B cell (primary cell): Measurements from ENCODE around the gene ITPR1. TPM values are rescaled to one million over a fixed set of nuclear protein-coding genes. Genes with fewer than 3 reads are reported as not detected.
A peak's percentile ranks its signal among the peaks of the same experiment; 100 is the strongest.

Experiments
- ATAC-seq: fragments of 200-7000 bp; cut with Tn5 transposase; one replicate; pipeline ENCODE4 v1.10.0; 2021; ENCODE audit warnings: low read depth, mild to moderate bottlenecking, moderate number of reproducible peaks, moderate library complexity
- CTCF ChIA-PET: fragments of 350-600 bp; sonication (Branson Sonifier 250); formaldehyde crosslinking; loops from one replicate; lab custom pipeline; 2021; ENCODE audit warnings: antibody characterized with exemption, inconsistent platforms; lab: Charles Lee
- POLR2A ChIA-PET: fragments of 350-600 bp; sonication (Branson Sonifier 250); formaldehyde crosslinking; loops from one replicate; lab custom pipeline; 2021; ENCODE audit warnings: antibody characterized with exemption; lab: Charles Lee
- DNase-seq: peaks from one replicate; pipeline ENCODE4 v3.0.0; 2013
- H2AFZ ChIP-seq: 2 replicates; pipeline ENCODE4 v1.6.1; 2012; ENCODE audit warnings: mild to moderate bottlenecking, low read depth, low read length; ENCODE audit not compliant: insufficient read depth, poor library complexity, severe bottlenecking
- H3K27ac ChIP-seq, 2 donors: 1 replicate in 1 of 2; 2 replicates in 1 of 2; pipeline ENCODE4 v1.5.1; 2012 to 2013; ENCODE audit warnings: low read length in 2 of 2, mild to moderate bottlenecking in 2 of 2, moderate library complexity in 1 of 2
- H3K27me3 ChIP-seq, 4 experiments: fragments of 200-600 bp in 1 of 4; sonication (generic) in 1 of 4; replicated peaks in 1 of 4; 1 replicate in 2 of 4; 2 replicates in 2 of 4; pipeline versions ENCODE4 v1.6.1 to v1.7.0; 2013 to 2016; ENCODE audit warnings: low read length in 3 of 4, mild to moderate bottlenecking in 2 of 4, mixed read lengths in 1 of 4, moderate library complexity in 1 of 4; ENCODE audit not compliant: insufficient read depth in 4 of 4, control insufficient read depth in 3 of 4; ENCODE audit errors: control extremely low read depth in 1 of 4
- H3K36me3 ChIP-seq, 2 experiments: replicated peaks in 1 of 2; 1 replicate in 1 of 2; 2 replicates in 1 of 2; pipeline versions ENCODE4 v1.6.1 to v1.7.1; 2013; ENCODE audit warnings: low read length in 1 of 2; ENCODE audit not compliant: insufficient read depth in 2 of 2, control insufficient read depth in 1 of 2; ENCODE audit errors: control extremely low read depth in 1 of 2, extremely low read depth in 1 of 2
- H3K4me1 ChIP-seq, 2 donors: fragments of 200-600 bp in 1 of 2; sonication (generic) in 1 of 2; 1 replicate in 1 of 2; 2 replicates in 1 of 2; pipeline versions ENCODE4 v1.5.1 to v1.6.1; 2013 to 2017; ENCODE audit warnings: low read length in 2 of 2; ENCODE audit not compliant: control insufficient read depth in 2 of 2, insufficient read depth in 2 of 2
- H3K4me2 ChIP-seq: replicated peaks from 2 replicates; pipeline ENCODE3; 2012; ENCODE audit warnings: mild to moderate bottlenecking, low read depth, low read length; ENCODE audit not compliant: poor library complexity, severe bottlenecking
- H3K4me3 ChIP-seq, 5 experiments: fragments of 200-600 bp in 1 of 5; sonication (generic) in 1 of 5; 1 replicate in 3 of 5; 2 replicates in 2 of 5; pipeline versions ENCODE4 v1.5.1 to v1.7.0; 2011 to 2016; ENCODE audit warnings: low read length in 4 of 5, mild to moderate bottlenecking in 4 of 5, low read depth in 2 of 5, control low read depth in 1 of 5, moderate library complexity in 1 of 5; ENCODE audit not compliant: insufficient read depth in 1 of 5; ENCODE audit errors: control extremely low read depth in 1 of 5, extremely low read depth in 1 of 5
- H3K79me2 ChIP-seq: fragments of 200-600 bp; sonication (generic); one replicate; pipeline ENCODE4 v1.6.0; 2016; ENCODE audit warnings: low read length; ENCODE audit not compliant: control insufficient read depth, insufficient read depth
- H3K9ac ChIP-seq: fragments of 200-600 bp; sonication (generic); 2 replicates; pipeline ENCODE4 v1.6.1; 2017; ENCODE audit warnings: mild to moderate bottlenecking, low read length, moderate library complexity
- H3K9me3 ChIP-seq, 3 donors: one replicate each; pipeline versions ENCODE4 v1.6.1 to v1.7.1; 2013; ENCODE audit warnings: low read length in 2 of 3; ENCODE audit not compliant: control insufficient read depth in 2 of 3, insufficient read depth in 1 of 3; ENCODE audit errors: control extremely low read depth in 1 of 3
- H4K20me1 ChIP-seq: 2 replicates; pipeline ENCODE4 v1.6.0; 2012; ENCODE audit warnings: mild to moderate bottlenecking, low read length; ENCODE audit not compliant: insufficient read depth, control insufficient read depth, poor library complexity, severe bottlenecking
- H3K27ac Mint-ChIP-seq: one replicate; pipeline ENCODE4 v1.8.0; 2021; ENCODE audit warnings: mixed read lengths
- H3K27me3 Mint-ChIP-seq: one replicate; pipeline ENCODE4 v1.8.0; 2021; ENCODE audit warnings: mixed read lengths
- H3K4me1 Mint-ChIP-seq: one replicate; pipeline ENCODE4 v1.8.0; 2021; ENCODE audit warnings: mixed read lengths
- H3K4me3 Mint-ChIP-seq: one replicate; pipeline ENCODE4 v1.8.0; 2021; ENCODE audit warnings: mixed read lengths
- H3K9me3 Mint-ChIP-seq: one replicate; pipeline ENCODE4 v1.8.0; 2022; ENCODE audit warnings: mixed read lengths; ENCODE audit not compliant: insufficient read depth
- EZH2 ChIP-seq: IDR thresholded peaks from 2 replicates; pipeline ENCODE4 v1.6.1; 2012; ENCODE audit warnings: borderline replicate concordance, low read depth, mild to moderate bottlenecking, moderate library complexity, low read length; ENCODE audit not compliant: insufficient read depth, poor library complexity, severe bottlenecking
- WGBS: methylation state at CpG from one replicate; pipeline ENCODE4 v1.1.5; 2013; ENCODE audit warnings: missing lambda C conversion rate; ENCODE audit not compliant: insufficient coverage; 5-methylcytosine and 5-hydroxymethylcytosine counted together
- intact Hi-C: fragments of 100-400 bp; cut with micrococcal nuclease; formaldehyde crosslinking; loops from one replicate; pipeline ENCODE4 v1.10.0; 2022
- polyA plus RNA-seq: library from polyadenylated mRNA; depleted of rRNA; stranded (reverse); fragments of >200 nt; gene quantifications from 2 replicates; pipeline ENCODE4 v1.2.3, GENCODE V29; 2012
- total RNA-seq, 2 donors: library from RNA; stranded (reverse); fragments of 120-200 nt in 1 of 2; gene quantifications; 1 replicate in 1 of 2; 2 replicates in 1 of 2; pipeline versions ENCODE4 v1.2.3 to v1.2.4, GENCODE V29; 2013 to 2022
- TF ChIP-seq, protein P1 (sequence below): fragments of 200-600 bp; IDR thresholded peaks from one replicate; pipeline ENCODE4 v1.8.0; 2022; ENCODE audit warnings: antibody characterized with exemption, mild to moderate bottlenecking

ITPR1 gene
- total and polyA plus RNA-seq, 2 donors (not counting 1 experiment from before 2014, with no cell fraction given), result 64.0 to 332 TPM

- Mint-ChIP-seq H3K9me3 (no peaks in the 10 kb centered on the region), H3K4me1 (peaks cover 41% of the 10 kb centered on the region), H3K27ac (peak overlapping the region; percentile 95), H3K27me3 (no peaks in the 10 kb centered on the region), H3K4me3 (peak overlapping the region; percentile 96)
- Histone ChIP-seq H3K27ac (peak overlapping the region; percentile 86 to 89), H3K4me2 (peak overlapping the region; percentile 96), H3K9ac (peak overlapping the region; percentile 96), H2AFZ (peak overlapping the region; percentile 89), H3K79me2 (peaks cover 50% of the 10 kb centered on the region), H3K27me3 (no peaks in the 10 kb centered on the region), H4K20me1 (peaks cover 3% of the 10 kb centered on the region), H3K4me3 (peak overlapping the region; percentile 90 to 98 (median 92)), H3K9me3 (no peaks in the 10 kb centered on the region), H3K4me1 (peaks cover 33 to 34% of the 10 kb centered on the region in 2 donors), H3K36me3 (peaks cover 0 to 20% of the 10 kb centered on the region in 2 experiments)
- TF ChIP-seq EZH2, result no peak
- TF ChIP-seq, protein P1, sequence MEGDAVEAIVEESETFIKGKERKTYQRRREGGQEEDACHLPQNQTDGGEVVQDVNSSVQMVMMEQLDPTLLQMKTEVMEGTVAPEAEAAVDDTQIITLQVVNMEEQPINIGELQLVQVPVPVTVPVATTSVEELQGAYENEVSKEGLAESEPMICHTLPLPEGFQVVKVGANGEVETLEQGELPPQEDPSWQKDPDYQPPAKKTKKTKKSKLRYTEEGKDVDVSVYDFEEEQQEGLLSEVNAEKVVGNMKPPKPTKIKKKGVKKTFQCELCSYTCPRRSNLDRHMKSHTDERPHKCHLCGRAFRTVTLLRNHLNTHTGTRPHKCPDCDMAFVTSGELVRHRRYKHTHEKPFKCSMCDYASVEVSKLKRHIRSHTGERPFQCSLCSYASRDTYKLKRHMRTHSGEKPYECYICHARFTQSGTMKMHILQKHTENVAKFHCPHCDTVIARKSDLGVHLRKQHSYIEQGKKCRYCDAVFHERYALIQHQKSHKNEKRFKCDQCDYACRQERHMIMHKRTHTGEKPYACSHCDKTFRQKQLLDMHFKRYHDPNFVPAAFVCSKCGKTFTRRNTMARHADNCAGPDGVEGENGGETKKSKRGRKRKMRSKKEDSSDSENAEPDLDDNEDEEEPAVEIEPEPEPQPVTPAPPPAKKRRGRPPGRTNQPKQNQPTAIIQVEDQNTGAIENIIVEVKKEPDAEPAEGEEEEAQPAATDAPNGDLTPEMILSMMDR, result no peak
- ChIA-PET CTCF (interaction anchor here (0.7 to 6.1 kb wide), 11 partner anchors 15 to 141 kb away, joined by 3 to 66 read pairs (median 5); partner anchors contain the start of gene SUMF1), POLR2A (interaction anchor here (0.6 to 4.5 kb wide), 9 partner anchors 12 to 486 kb away, joined by 3 to 96 read pairs (median 8); partner anchors contain the start of gene SUMF1)
- DNase-seq, result peak; percentile 65
- intact Hi-C loops, result loop anchor here (1.0 to 10.0 kb wide), 14 partner anchors 11 to 1365 kb away; partner anchors contain the start of genes ARL8B, CRBN, EDEM1 and SETMAR
- ATAC-seq, result peak; percentile 12
- WGBS, result under 1% methylated on average over 37 of the region's 43 CpGs
Observed at GRCh38 chr3:4492208-4493013, 737 bp upstream of the ITPR1 start.
